Astrocyte of the spinal cord (primary cell): Measurements from ENCODE around the gene PTPN23.

ENCODE experiments used
- DNase-seq: peaks from one replicate; pipeline ENCODE4 v3.0.0; 2011; ENCODE audit warnings: low read depth, low spot score
- H3K4me3 ChIP-seq: 2 replicates; pipeline ENCODE4 v1.5.1; 2011; ENCODE audit warnings: low read depth, mild to moderate bottlenecking, low read length, moderate library complexity
- CTCF ChIP-seq: IDR thresholded peaks from 2 replicates; pipeline ENCODE4 v1.5.1; 2012; ENCODE audit warnings: low read depth, mild to moderate bottlenecking, low read length, inconsistent platforms
- in situ Hi-C: cut with HindIII; loops from 2 replicates; pipeline ENCODE4 v1.10.0; 2017; ENCODE audit warnings: low sequenced_read_pairs

Gene PTPN23

GRCh38 chr3:47380601-47381316, at the start of gene PTPN23:
PTPN23 (plus strand) TSS chr3:47381021; CDS start chr3:47381097, 76 bp downstream.
- TF ChIP-seq CTCF, result no peak
- in situ Hi-C loops, result no loop called here
- peak; percentile 99 for DNase-seq
- peak within 1 kb of the TSS; percentile 91 for H3K4me3 ChIP-seq

GRCh38 chr3:47333907-47334306, 46.9 kb upstream of the PTPN23 start:
- in situ Hi-C loops, result no loop called here
- no peak for TF ChIP-seq CTCF
- no peak overlapping the region for H3K4me3 ChIP-seq
- DNase-seq, result no peak

- H3K4me3 ChIP-seq, result no peak overlapping the region
- TF ChIP-seq CTCF, result no peak
- in situ Hi-C loops, result no loop called here
- no peak for DNase-seq
These were observed 43.2 kb upstream of the PTPN23 start for GRCh38 chr3:47337656-47338055.

GRCh38 chr3:47339951-47340350, 40.9 kb upstream of the PTPN23 start:
- in situ Hi-C loops, result no loop called here
- TF ChIP-seq CTCF, result no peak
- DNase-seq, result no peak
- no peak overlapping the region for H3K4me3 ChIP-seq

GRCh38 chr3:47340866-47341265, 40.0 kb upstream of the PTPN23 start:
- in situ Hi-C loops, result no loop called here
- H3K4me3 ChIP-seq, result no peak overlapping the region
- DNase-seq, result no peak
- no peak for TF ChIP-seq CTCF

- in situ Hi-C loops, result no loop called here
- no peak for TF ChIP-seq CTCF
- no peak overlapping the region for H3K4me3 ChIP-seq
- DNase-seq, result peak; percentile 32
These were observed 38.7 kb upstream of the PTPN23 start for GRCh38 chr3:47342151-47342550.

GRCh38 chr3:47342812-47343211, 38.0 kb upstream of the PTPN23 start:
- no peak for TF ChIP-seq CTCF
- in situ Hi-C loops, result no loop called here
- H3K4me3 ChIP-seq, result no peak overlapping the region
- no peak for DNase-seq
